T-helper 1 cell treated with Interleukin-12 subunit alpha and Interleukin-12 subunit beta and Interleukin-4 antibody, amounts not matched to agents 30 μg/mL and 1 μg/mL, for 36 hours (primary cell): Measurements from ENCODE around the gene C14orf39.
"Not testable (repeated sequence)": the region's sequence is repeated elsewhere in the genome, so short reads cannot be mapped to it uniquely, and the experiment has no call there.

Source experiments
- H3K27ac Mint-ChIP-seq: one replicate; pipeline ENCODE4 v1.8.0; 2021; ENCODE audit warnings: mild to moderate bottlenecking, mixed read lengths
- H3K27me3 Mint-ChIP-seq: one replicate; pipeline ENCODE4 v1.8.0; 2021; ENCODE audit warnings: low read depth, mixed read lengths
- H3K36me3 Mint-ChIP-seq: one replicate; pipeline ENCODE4 v1.8.0; 2021; ENCODE audit warnings: low read depth, mixed read lengths
- H3K4me1 Mint-ChIP-seq: one replicate; pipeline ENCODE4 v1.8.0; 2021; ENCODE audit warnings: low read depth, mixed read lengths
- H3K4me3 Mint-ChIP-seq: one replicate; pipeline ENCODE4 v1.8.0; 2021; ENCODE audit warnings: mild to moderate bottlenecking, moderate library complexity, mixed read lengths
- H3K9me3 Mint-ChIP-seq: one replicate; pipeline ENCODE4 v1.8.0; 2021; ENCODE audit warnings: mixed read lengths

The C14orf39 gene

DNA sequence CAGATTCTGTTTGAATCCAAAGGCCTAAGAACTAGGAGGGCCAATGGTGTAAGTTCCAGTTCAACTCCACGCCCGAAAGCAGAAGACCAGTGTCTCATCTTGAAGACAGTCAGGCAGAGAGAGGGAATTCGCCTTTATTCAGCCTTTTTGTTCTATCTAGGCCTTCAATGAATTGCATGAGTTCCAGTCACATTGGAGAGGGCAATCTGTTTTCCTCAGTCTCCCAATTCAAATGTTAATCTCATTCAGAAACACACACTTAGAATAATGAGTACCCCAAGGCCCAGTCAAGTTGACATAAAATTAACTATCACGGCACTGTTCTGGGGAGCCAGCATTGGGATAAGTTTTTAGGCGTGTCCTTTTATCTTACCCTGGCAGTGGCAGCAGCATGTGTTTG lies 65.8 kb downstream of the C14orf39 start:
- H3K36me3 Mint-ChIP-seq = no peaks in the 10 kb centered on the region
- no peaks in the 10 kb centered on the region for H3K4me1 Mint-ChIP-seq
- H3K27me3 Mint-ChIP-seq = no peaks in the 10 kb centered on the region
- H3K9me3 Mint-ChIP-seq = peaks cover 5% of the 10 kb centered on the region
- no peak overlapping the region for H3K4me3 Mint-ChIP-seq
- H3K27ac Mint-ChIP-seq = no peak overlapping the region

DNA sequence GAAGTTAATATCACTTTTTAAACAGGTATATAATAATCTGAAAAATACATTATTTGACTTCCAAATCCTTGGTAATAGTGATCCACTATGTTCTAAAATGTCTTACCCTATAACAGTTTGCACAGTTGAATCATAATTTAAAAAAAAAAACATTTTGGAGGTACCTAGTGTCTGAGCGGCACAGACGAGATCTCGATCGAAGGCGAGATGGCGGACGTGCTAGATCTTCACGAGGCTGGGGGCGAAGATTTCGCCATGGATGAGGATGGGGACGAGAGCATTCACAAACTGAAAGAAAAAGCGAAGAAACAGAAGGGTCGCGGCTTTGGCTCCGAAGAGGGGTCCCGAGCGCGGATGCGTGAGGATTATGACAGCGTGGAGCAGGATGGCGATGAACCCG lies 88.3 kb downstream of the C14orf39 start:
- H3K27me3 Mint-ChIP-seq, H3K9me3 Mint-ChIP-seq, H3K4me1 Mint-ChIP-seq, H3K4me3 Mint-ChIP-seq, H3K36me3 Mint-ChIP-seq, H3K27ac Mint-ChIP-seq: not testable (repeated sequence)

DNA sequence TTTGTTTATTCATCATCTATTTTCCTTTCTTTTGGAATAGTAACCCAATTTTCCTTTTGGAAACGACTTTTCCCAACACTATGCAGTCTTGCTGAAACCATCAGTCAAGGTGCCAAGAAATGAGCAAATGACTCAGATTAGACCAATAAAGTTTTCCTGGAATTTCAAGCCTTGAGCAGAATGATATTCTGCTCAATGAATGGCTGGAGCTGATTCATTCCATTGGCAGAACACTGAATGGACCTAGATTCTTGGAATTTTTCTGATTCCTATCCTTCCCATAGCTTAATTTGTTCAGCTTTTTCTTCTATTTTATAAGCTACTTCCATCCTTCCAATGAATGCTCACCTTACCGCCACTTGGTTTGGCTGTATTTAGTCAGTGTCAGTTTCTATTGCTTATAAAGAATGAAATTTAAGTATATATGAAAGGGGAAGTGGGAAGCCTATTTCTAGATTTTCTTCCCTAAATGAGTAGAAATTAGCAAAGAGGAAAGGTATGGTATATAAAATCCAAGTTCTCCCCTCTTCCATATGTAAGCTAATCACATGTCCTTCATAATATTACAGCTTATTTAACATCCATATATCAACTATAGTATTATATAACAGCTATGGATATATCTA lies 89.0 kb downstream of the C14orf39 start:
- no peaks in the 10 kb centered on the region for H3K4me1 Mint-ChIP-seq
- no peaks in the 10 kb centered on the region for H3K9me3 Mint-ChIP-seq
- no peak overlapping the region for H3K4me3 Mint-ChIP-seq
- no peak overlapping the region for H3K27ac Mint-ChIP-seq
- peaks cover 3% of the 10 kb centered on the region for H3K27me3 Mint-ChIP-seq
- no peaks in the 10 kb centered on the region for H3K36me3 Mint-ChIP-seq
